Progenitor cell of endocrine pancreas (in vitro differentiated cells): ENCODE measurements around the gene ASCL2. TPM values are rescaled to one million over a fixed set of nuclear protein-coding genes. Genes with fewer than 3 reads are reported as not detected.

Experiments
- DNase-seq: peaks from one replicate; pipeline ENCODE4 v3.0.0; 2021; ENCODE audit warnings: low spot score; ENCODE audit not compliant: unreplicated experiment
- H3K27ac Mint-ChIP-seq: 2 replicates; pipeline ENCODE4 v1.8.0; 2021; ENCODE audit warnings: mild to moderate bottlenecking, moderate library complexity, mixed read lengths
- H3K27me3 Mint-ChIP-seq: 2 replicates; pipeline ENCODE4 v1.8.0; 2021; ENCODE audit warnings: mixed read lengths
- H3K36me3 Mint-ChIP-seq: 2 replicates; pipeline ENCODE4 v1.8.0; 2022; ENCODE audit warnings: mixed read lengths; ENCODE audit not compliant: insufficient read depth
- H3K4me1 Mint-ChIP-seq: 2 replicates; pipeline ENCODE4 v1.8.0; 2021; ENCODE audit warnings: low read depth, mixed read lengths
- H3K4me3 Mint-ChIP-seq: 2 replicates; pipeline ENCODE4 v1.8.0; 2021; ENCODE audit warnings: low read depth, mild to moderate bottlenecking, moderate library complexity, mixed read lengths
- H3K9me3 Mint-ChIP-seq: 2 replicates; pipeline ENCODE4 v1.8.0; 2021; ENCODE audit warnings: low read depth, mixed read lengths
- CTCF ChIP-seq: fragments of 200-600 bp; sonication (generic); IDR thresholded peaks from one replicate; pipeline ENCODE4 v1.5.0; 2021; ENCODE audit warnings: antibody characterized with exemption, mild to moderate bottlenecking; ENCODE audit not compliant: unreplicated experiment
- total RNA-seq: library from RNA; stranded (reverse); gene quantifications from 2 replicates; pipeline ENCODE4 v1.2.1, GENCODE V29; 2021

The ASCL2 gene
- total RNA-seq, 1 donor from 2014 or later = 2.4 TPM

- H3K4me1 Mint-ChIP-seq = peaks cover 5% of the 10 kb centered on the region
- no peaks in the 10 kb centered on the region for H3K9me3 Mint-ChIP-seq
- TF ChIP-seq CTCF = no peak
- peaks cover 56% of the 10 kb centered on the region for H3K27me3 Mint-ChIP-seq
- H3K4me3 Mint-ChIP-seq = peak overlapping the region; percentile 60
- no peaks in the 10 kb centered on the region for H3K36me3 Mint-ChIP-seq
- H3K27ac Mint-ChIP-seq = no peak overlapping the region
- no peak for DNase-seq
Measured at GRCh38 chr11:2267851-2268728, 2.3 kb downstream of the ASCL2 start.

GRCh38 chr11:2267306-2267850, 3.0 kb downstream of the ASCL2 start:
- Mint-ChIP-seq H3K27me3 (peaks cover 49% of the 10 kb centered on the region), H3K4me1 (peaks cover 5% of the 10 kb centered on the region), H3K36me3 (no peaks in the 10 kb centered on the region), H3K4me3 (no peak overlapping the region), H3K9me3 (no peaks in the 10 kb centered on the region), H3K27ac (no peak overlapping the region)
- no peak for DNase-seq
- no peak for TF ChIP-seq CTCF

GRCh38 chr11:2266586-2267305, 3.6 kb downstream of the ASCL2 start:
- no peak overlapping the region for H3K4me3 Mint-ChIP-seq
- no peak for DNase-seq
- no peak overlapping the region for H3K27ac Mint-ChIP-seq
- H3K4me1 Mint-ChIP-seq = peaks cover 5% of the 10 kb centered on the region
- TF ChIP-seq CTCF = no peak
- no peaks in the 10 kb centered on the region for H3K36me3 Mint-ChIP-seq
- H3K9me3 Mint-ChIP-seq = no peaks in the 10 kb centered on the region
- peaks cover 48% of the 10 kb centered on the region for H3K27me3 Mint-ChIP-seq

- no peak for TF ChIP-seq CTCF
- Mint-ChIP-seq H3K4me3 (no peak overlapping the region), H3K9me3 (no peaks in the 10 kb centered on the region), H3K36me3 (no peaks in the 10 kb centered on the region), H3K27ac (no peak overlapping the region), H3K27me3 (peaks cover 45% of the 10 kb centered on the region), H3K4me1 (peaks cover 5% of the 10 kb centered on the region)
- no peak for DNase-seq
Measured at GRCh38 chr11:2265854-2266585, 4.4 kb downstream of the ASCL2 start.

GRCh38 chr11:2265396-2265795, 5.0 kb downstream of the ASCL2 start:
- Mint-ChIP-seq H3K27ac (no peak overlapping the region), H3K36me3 (no peaks in the 10 kb centered on the region), H3K4me1 (peaks cover 5% of the 10 kb centered on the region), H3K4me3 (no peak overlapping the region), H3K9me3 (no peaks in the 10 kb centered on the region), H3K27me3 (peaks cover 41% of the 10 kb centered on the region)
- no peak for DNase-seq
- no peak for TF ChIP-seq CTCF
